HG03064 (cell line): ENCODE measurements around the gene PDE7B.
"Not testable (repeated sequence)": the region's sequence is repeated elsewhere in the genome, so short reads cannot be mapped to it uniquely, and the experiment has no call there.

Experiments
- ATAC-seq: cut with Tn5 transposase; IDR thresholded peaks from one replicate; pipeline ENCODE4 v1.9.1; 2021; ENCODE audit warnings: low read depth; ENCODE audit not compliant: unreplicated experiment

PDE7B gene

DNA sequence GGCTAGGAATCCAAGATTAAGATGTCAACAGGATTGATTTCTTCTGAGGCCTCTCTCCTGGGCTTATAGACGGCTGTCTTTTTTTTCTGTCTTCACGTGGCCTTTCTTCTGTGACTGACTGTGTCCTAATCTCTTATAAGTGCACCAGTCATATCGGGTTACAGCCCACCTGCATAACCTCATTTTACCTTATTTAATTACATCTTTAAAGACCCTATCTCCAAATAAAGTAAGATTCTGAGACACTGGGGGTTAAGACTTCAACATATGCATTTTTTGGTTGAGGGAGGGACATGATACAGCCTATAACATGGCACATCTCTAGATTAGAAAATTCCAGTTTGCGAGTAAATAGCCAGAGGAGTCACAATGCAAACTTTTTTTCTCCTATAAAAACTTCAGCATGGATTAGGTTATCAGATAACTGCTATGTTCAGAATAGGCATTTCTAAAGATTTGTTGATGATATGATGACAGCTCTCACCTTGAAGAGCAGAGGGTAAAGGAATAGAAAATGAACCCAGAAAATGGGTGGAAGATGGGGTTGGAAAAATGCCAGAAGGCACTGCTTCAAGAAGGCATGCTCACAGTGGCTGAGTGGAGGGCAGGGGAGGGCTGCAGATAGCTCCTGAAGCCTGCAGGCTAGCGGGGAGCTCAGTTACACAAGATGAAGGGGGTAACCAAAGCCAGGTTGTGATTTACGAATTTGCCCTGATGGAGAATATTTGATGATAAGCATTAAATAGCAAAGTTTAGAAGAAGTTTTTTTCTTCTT, 8.7 kb upstream of the PDE7B start:
- no peak for ATAC-seq

GRCh38 chr6:135850882-135851281, 619 bp upstream of the PDE7B start:
- ATAC-seq: no peak

GRCh38 chr6:135852746-135853145, 1.2 kb downstream of the PDE7B start:
- no peak for ATAC-seq

- ATAC-seq: no peak
These were observed 1.7 kb downstream of the PDE7B start for GRCh38 chr6:135853227-135853626.

- no peak for ATAC-seq
These were observed 2.5 kb downstream of the PDE7B start for GRCh38 chr6:135853986-135854385.

DNA sequence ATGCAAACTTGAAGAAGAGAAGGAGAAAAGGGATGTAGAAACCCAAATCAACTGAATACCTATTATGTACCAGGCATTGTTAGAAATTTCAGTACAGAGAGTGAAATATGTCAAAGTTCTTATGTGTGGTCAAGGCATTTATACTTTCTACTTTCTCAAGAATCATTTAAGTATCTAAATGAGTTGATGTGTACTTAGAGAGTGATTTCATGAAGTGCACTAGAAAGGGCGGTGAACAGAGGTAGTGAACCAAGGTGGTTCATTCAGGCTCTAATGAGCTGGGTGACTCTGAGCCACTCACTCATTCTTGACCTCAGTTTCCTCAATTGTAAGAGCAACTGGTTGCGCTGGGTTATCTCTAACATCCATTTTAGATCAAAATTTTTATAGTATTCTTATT, 3.3 kb downstream of the PDE7B start:
- no peak for ATAC-seq

- no peak for ATAC-seq
These were observed 7.4 kb downstream of the PDE7B start for GRCh38 chr6:135858931-135859330.

GRCh38 chr6:135860361-135860760, 8.9 kb downstream of the PDE7B start:
- ATAC-seq: no peak

DNA sequence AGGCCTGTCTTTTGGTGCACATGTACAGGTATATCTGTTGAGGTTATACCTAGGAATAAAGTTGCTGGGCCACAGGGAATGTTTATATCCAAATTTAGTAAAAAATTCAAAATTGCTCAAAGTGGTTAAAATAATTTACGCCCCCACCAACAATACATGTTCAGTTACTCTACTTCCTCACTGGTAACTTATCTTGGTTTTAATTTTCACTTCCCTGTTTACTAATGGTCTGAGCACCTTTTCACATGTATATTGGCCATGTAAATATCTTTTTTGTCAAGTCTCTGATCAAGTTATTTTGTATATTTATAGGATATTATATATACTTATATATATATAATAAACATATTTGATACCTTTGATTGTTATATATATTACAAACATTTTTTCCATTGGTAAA, 9.7 kb downstream of the PDE7B start:
- no peak for ATAC-seq

- not testable (repeated sequence) for ATAC-seq
These were observed 13.4 kb downstream of the PDE7B start for GRCh38 chr6:135864929-135865328.

DNA sequence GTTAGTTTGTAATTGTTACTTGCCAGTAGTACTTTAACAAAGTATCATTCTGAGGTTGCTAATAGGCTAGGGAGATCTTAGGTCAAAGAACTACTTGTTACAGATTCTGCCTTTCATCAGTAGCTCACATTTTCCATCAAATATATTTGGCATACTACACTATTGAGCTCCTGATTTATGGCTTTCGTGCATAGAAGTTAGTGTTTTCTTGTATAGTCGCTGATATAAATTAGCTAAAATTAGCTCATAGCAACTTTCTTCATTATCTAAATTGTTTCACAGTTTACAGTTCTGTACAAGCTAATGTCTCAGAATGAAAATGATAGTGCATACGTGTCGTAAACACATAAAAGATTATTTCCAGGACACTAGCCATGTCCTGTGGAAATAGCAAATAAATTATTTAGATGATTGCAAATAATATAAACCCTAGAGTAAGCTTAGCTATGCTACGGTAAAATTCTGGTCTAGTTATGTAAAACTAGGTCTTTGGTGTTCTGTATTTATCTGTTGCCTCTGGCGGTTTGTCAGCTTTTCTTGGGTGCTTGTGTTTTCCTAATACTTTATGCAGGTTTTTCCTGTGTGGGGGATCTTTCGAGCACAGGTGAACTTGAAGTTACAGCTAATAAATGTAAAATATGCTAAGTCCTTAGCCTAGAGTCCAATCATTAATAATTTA, 15.1 kb downstream of the PDE7B start:
- ATAC-seq: no peak

- ATAC-seq: no peak
These were observed 15.8 kb downstream of the PDE7B start for GRCh38 chr6:135867332-135867731.

GRCh38 chr6:135869857-135870256, 18.4 kb downstream of the PDE7B start:
- ATAC-seq: no peak

DNA sequence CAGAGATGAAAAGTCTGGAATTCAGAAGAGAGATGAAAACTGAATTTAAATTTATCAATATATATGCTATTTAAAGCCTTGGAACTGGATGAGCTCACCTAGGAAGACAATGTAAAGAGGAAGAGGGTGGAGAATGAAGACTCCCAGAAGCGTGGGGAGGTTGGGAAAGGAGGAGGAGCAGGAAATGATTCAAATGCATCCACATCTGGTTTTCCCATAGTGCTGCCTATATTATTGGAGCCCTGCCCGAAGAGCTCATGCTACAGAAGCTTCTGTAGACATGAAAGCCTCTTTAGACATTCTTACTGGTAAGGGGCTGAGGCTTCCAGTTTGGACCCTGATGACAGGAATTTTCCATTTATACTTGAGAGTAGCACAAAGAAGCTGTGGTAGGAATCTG, 19.2 kb downstream of the PDE7B start:
- no peak for ATAC-seq

DNA sequence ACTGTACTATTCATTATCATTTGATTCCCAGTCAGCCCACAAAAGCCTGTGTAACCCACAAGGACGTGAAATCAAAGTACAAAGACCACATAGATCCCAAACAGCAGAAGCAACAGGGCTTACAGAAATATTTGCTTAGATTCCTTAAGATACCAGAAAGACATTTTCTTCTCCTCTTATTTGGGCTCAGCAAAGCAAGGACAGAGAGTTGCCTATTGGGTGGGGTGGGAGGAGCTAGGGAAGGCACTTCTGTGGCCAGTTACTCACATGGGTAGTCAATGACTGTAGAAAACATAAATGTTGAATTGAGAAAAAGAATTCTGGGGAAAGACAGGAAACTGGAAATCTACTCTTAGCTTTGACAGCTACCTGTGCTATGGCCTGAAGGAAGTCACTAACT, 19.8 kb downstream of the PDE7B start:
- ATAC-seq: no peak

- no peak for ATAC-seq
These were observed 20.4 kb downstream of the PDE7B start for GRCh38 chr6:135871878-135872277.

DNA sequence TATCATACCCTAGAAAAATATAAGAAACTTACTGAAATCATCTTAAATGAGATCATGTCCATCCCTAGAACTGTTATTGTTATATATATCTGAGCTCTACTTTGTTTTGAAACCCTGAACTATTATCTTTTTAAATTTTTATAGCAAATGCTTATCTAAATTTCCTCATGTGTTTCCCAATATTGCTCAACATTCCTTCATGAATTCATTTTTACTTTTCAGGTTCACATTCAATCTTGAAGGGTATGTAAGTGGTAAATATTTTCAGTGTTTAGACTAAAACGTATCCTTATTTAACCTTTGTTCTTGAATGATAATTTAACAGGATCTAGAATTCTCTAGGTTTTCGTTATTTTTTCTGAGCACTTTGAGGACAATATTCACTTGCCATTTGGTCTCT, 23.9 kb downstream of the PDE7B start:
- no peak for ATAC-seq

DNA sequence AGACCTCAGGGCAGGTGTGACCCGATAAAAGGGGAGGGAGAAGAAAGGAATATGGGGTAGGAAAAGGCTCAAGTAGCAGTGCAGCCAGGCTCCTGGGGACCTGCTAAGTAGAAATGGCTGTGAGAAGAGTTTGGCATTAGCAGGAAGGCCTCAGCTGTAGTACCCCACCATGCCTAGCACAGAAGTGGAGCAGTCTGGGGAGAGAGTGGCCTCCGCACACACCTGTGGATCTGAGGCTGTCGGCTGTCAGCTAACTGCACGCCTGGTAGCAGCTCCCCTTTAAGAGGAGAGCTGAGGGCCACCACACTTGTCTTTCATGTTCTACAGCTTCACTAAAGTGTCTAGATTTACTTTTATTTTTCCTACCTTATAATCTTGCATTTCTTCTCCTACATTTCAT, 24.6 kb downstream of the PDE7B start:
- ATAC-seq: no peak

- ATAC-seq: no peak
These were observed 26.2 kb downstream of the PDE7B start for GRCh38 chr6:135877666-135878065.

DNA sequence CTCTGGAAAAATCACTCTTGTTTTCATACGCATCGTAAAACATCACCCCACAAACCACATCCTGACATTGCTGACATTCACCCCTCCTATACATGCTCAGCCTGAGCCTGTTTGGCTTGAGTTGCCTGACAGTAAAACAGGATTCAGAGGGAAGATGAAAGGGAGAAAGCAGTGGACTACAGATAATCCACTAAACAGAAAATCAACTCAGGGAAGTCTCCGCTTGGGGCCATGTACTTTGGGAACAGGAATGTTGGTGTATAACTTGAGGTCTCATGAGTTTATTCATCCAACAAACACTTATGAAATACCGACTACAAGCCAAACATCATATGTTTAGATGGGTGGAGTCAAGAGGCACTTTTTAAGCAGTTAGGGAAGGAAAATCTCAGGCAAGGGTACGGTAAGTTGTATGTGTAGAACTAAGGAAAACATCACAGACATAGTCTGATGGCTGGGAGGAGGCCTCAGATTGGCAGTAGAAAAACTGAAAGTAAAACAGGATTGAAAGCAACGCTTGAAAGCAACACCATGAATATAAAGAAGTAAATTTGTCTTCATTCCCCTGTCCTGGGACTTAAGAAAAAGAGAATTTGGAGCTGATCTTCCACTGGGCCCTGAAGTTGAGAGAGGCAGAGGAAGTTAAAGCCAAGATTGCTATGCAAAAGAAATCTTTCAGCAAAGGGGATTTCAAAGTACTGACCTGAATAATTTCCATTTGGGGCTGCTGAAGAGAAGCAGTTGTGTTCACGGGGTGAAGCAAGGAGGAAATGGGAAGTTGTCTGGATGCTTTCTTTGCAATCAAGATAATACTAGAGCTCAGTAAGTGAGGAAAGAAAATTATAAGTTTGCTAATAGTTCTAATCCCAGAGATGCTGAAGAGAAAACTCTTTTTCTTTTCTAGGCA, 28.8 kb downstream of the PDE7B start:
- ATAC-seq: peak; percentile 96

DNA sequence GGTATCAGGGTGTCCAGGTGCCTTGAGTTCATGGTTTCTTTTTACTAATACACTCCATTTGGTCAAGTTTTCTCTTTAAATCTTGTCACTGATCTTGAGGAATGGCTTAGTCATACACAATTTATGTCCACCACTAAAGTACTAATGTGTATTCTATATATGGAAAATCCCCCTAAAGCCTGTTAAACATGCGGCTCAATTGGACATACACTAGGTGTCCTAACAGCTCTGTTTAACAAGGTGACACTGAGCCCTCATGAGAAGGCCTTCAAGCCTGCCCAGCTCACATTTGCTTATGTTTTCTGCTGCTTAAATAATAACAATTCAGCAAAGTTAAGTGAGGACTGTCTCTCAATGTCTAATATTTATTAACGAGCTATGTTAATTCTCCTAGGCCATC, 31.5 kb downstream of the PDE7B start:
- no peak for ATAC-seq
